H9 (cell line): ENCODE data around the gene UQCR11. TPM values are rescaled to one million over a fixed set of nuclear protein-coding genes. Genes with fewer than 3 reads are reported as not detected.

Experiments
- DNase-seq: peaks from one replicate; pipeline ENCODE4 v3.0.0-alpha.2; 2017
- H2AFZ ChIP-seq: one replicate; pipeline ENCODE4 v1.6.1; 2013; ENCODE audit warnings: mild to moderate bottlenecking, low read length, control low read depth, moderate library complexity
- H2AK5ac ChIP-seq: 2 replicates; pipeline ENCODE4 v1.6.1; 2013; ENCODE audit warnings: low read length, control low read depth, mixed read lengths; ENCODE audit not compliant: insufficient read length
- H2BK120ac ChIP-seq: one replicate; pipeline ENCODE4 v1.6.1; 2013; ENCODE audit warnings: low read depth, mild to moderate bottlenecking, low read length, control low read depth, inconsistent platforms; ENCODE audit not compliant: poor library complexity, severe bottlenecking
- H2BK12ac ChIP-seq: 2 replicates; pipeline ENCODE4 v1.6.1; 2013; ENCODE audit warnings: low read length, control low read depth, mixed read lengths, low read depth; ENCODE audit not compliant: insufficient read length
- H2BK15ac ChIP-seq: 2 replicates; pipeline ENCODE4 v1.6.1; 2013; ENCODE audit warnings: low read depth, low read length, control low read depth
- H2BK20ac ChIP-seq: one replicate; pipeline ENCODE4 v1.6.1; 2013; ENCODE audit warnings: low read depth, mild to moderate bottlenecking, low read length, control low read depth, inconsistent platforms; ENCODE audit not compliant: poor library complexity, severe bottlenecking
- H2BK5ac ChIP-seq: 2 replicates; pipeline ENCODE4 v1.6.1; 2013; ENCODE audit warnings: low read length, control low read depth, mixed read lengths; ENCODE audit not compliant: insufficient read length
- H3K14ac ChIP-seq: 2 replicates; pipeline ENCODE4 v1.6.1; 2013; ENCODE audit warnings: low read length, control low read depth; ENCODE audit not compliant: insufficient read depth
- H3K18ac ChIP-seq: 2 replicates; pipeline ENCODE4 v1.6.1; 2013; ENCODE audit warnings: low read depth, mild to moderate bottlenecking, mixed read lengths, low read length, control low read depth; ENCODE audit not compliant: insufficient read length
- H3K23ac ChIP-seq: 2 replicates; pipeline ENCODE4 v1.6.1; 2013; ENCODE audit warnings: low read length, control low read depth, mixed read lengths, low read depth; ENCODE audit not compliant: insufficient read length
- H3K23me2 ChIP-seq: 2 replicates; pipeline ENCODE4 v1.6.1; 2013; ENCODE audit warnings: low read depth, mild to moderate bottlenecking, mixed read lengths, low read length, control low read depth; ENCODE audit not compliant: insufficient read length, poor library complexity, severe bottlenecking
- H3K27ac ChIP-seq: 2 replicates; pipeline ENCODE4 v1.5.1; 2013; ENCODE audit warnings: low read length, control low read depth, mixed read lengths, low read depth; ENCODE audit not compliant: insufficient read length
- H3K27me3 ChIP-seq: 2 replicates; pipeline ENCODE4 v1.6.1; 2013; ENCODE audit warnings: low read length, control low read depth, inconsistent platforms; ENCODE audit not compliant: insufficient read depth
- H3K4ac ChIP-seq: 2 replicates; pipeline ENCODE4 v1.6.1; 2013; ENCODE audit warnings: low read depth, mild to moderate bottlenecking, control low read depth, inconsistent platforms, low read length, moderate library complexity
- H3K4me1 ChIP-seq: 2 replicates; pipeline ENCODE4 v1.6.1; 2013; ENCODE audit warnings: low read length, control low read depth, inconsistent platforms; ENCODE audit not compliant: insufficient read depth
- H3K4me2 ChIP-seq: 2 replicates; pipeline ENCODE4 v1.6.1; 2013; ENCODE audit warnings: low read length, control low read depth, mixed read lengths; ENCODE audit not compliant: insufficient read length, insufficient read depth
- H3K56ac ChIP-seq: 2 replicates; pipeline ENCODE4 v1.6.1; 2013; ENCODE audit warnings: low read depth, mild to moderate bottlenecking, mixed read lengths, low read length, control low read depth; ENCODE audit not compliant: insufficient read length
- H3K79me1 ChIP-seq: 2 replicates; pipeline ENCODE4 v1.6.1; 2013; ENCODE audit warnings: low read depth, mild to moderate bottlenecking, moderate library complexity, low read length, control low read depth, inconsistent platforms; ENCODE audit not compliant: insufficient read depth, poor library complexity, severe bottlenecking
- H3K79me2 ChIP-seq: 2 replicates; pipeline ENCODE4 v1.6.1; 2013; ENCODE audit warnings: low read length, control low read depth, inconsistent platforms; ENCODE audit not compliant: insufficient read depth
- H3K9ac ChIP-seq: 2 replicates; pipeline ENCODE4 v1.6.1; 2013; ENCODE audit warnings: low read length, control low read depth, mixed read lengths; ENCODE audit not compliant: insufficient read length; ENCODE audit errors: extremely low read depth
- H3K9me3 ChIP-seq: one replicate; pipeline ENCODE4 v1.6.1; 2013; ENCODE audit warnings: low read depth, low read length, inconsistent platforms; ENCODE audit not compliant: control insufficient read depth
- H3T11ph ChIP-seq: one replicate; pipeline ENCODE4 v1.6.1; 2013; ENCODE audit warnings: mild to moderate bottlenecking, low read length, control low read depth, inconsistent platforms
- H4K20me1 ChIP-seq: one replicate; pipeline ENCODE4 v1.6.1; 2013; ENCODE audit not compliant: control insufficient read depth, insufficient read length, insufficient read depth
- H4K5ac ChIP-seq: 2 replicates; pipeline ENCODE4 v1.6.1; 2013; ENCODE audit warnings: low read depth, mild to moderate bottlenecking, mixed read lengths, low read length, control low read depth; ENCODE audit not compliant: insufficient read length
- H4K8ac ChIP-seq: replicated peaks from 2 replicates; pipeline ENCODE4 v1.6.1; 2013; ENCODE audit warnings: low read length, control low read depth, mixed read lengths, low read depth; ENCODE audit not compliant: insufficient read length
- H4K91ac ChIP-seq: 2 replicates; pipeline ENCODE4 v1.6.1; 2013; ENCODE audit warnings: low read depth, mild to moderate bottlenecking, moderate library complexity, mixed read lengths, low read length, control low read depth; ENCODE audit not compliant: insufficient read length
- H3K27ac Mint-ChIP-seq, 3 experiments: 2 replicates in 2 of 3; 3 replicates in 1 of 3; pipeline ENCODE4 v1.8.0; 2020 to 2021; ENCODE audit warnings: mixed read lengths in 3 of 3, mild to moderate bottlenecking in 1 of 3, moderate library complexity in 1 of 3
- H3K27me3 Mint-ChIP-seq: 2 replicates; pipeline ENCODE4 v1.8.0; 2021; ENCODE audit warnings: low read depth, mild to moderate bottlenecking, moderate library complexity, mixed read lengths
- H3K36me3 Mint-ChIP-seq, 3 experiments: 2 replicates in 2 of 3; 3 replicates in 1 of 3; pipeline ENCODE4 v1.8.0; 2020 to 2021; ENCODE audit warnings: low read depth in 3 of 3, mixed read lengths in 3 of 3; ENCODE audit not compliant: insufficient read depth in 1 of 3
- H3K4me1 Mint-ChIP-seq, 2 experiments: 2 replicates each; pipeline ENCODE4 v1.8.0; 2020; ENCODE audit warnings: mixed read lengths in 2 of 2
- H3K4me3 Mint-ChIP-seq, 2 experiments: 2 replicates in 1 of 2; 3 replicates in 1 of 2; pipeline ENCODE4 v1.8.0; 2020 to 2021; ENCODE audit warnings: mild to moderate bottlenecking in 2 of 2, mixed read lengths in 2 of 2, moderate library complexity in 1 of 2
- H3K9me3 Mint-ChIP-seq, 2 experiments: 2 replicates in 1 of 2; 3 replicates in 1 of 2; pipeline ENCODE4 v1.8.0; 2020; ENCODE audit warnings: mild to moderate bottlenecking in 2 of 2, mixed read lengths in 2 of 2, moderate library complexity in 1 of 2
- WGBS: extraction: QIAGEN DNeasy Blood & Tissue Kit; methylation state at CpG from one replicate; pipeline ENCODE4 v1.1.7; 2013; ENCODE audit warnings: missing lambda C conversion rate, low lambda C conversion rate, mixed read lengths; ENCODE audit not compliant: insufficient read length; ENCODE audit errors: extremely low coverage; 5-methylcytosine and 5-hydroxymethylcytosine counted together
- total RNA-seq: library from RNA; stranded (reverse); gene quantifications from 2 replicates; pipeline ENCODE4 v1.2.1, GENCODE V29; 2021
- TF ChIP-seq, protein P1 (sequence below): fragments of 200-600 bp; sonication (generic); conservative IDR thresholded peaks from 3 replicates; pipeline ENCODE4 v1.8.0; 2021; ENCODE audit warnings: antibody characterized with exemption, mild to moderate bottlenecking

The UQCR11 gene
- total RNA-seq, 1 experiment from 2014 or later: 174 TPM

DNA sequence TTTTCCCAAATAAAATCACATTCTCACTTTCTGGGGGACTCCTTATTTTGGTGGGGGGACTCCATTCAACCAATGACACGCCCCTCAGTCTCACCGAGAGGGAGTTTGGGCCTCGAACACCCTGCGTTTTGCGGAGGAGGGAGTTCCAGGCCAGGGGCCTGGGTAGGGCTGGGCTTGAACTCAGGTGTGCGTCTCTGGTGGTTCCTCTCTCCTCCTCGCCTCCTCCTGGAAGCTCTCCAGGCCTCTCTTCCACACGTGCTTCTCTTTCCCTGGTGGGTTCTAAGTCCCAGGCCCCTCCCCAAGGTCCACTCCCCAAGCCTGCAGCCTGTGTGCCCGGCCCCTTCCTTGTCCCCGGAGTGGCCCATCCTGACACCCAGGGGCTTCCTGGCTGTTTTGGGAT lies 51.8 kb downstream of the UQCR11 start:
- Histone ChIP-seq H2BK5ac (no peak overlapping the region), H3K27me3 (no peaks in the 10 kb centered on the region), H2BK120ac (no peak overlapping the region), H3K14ac (no peak overlapping the region), H3K23ac (no peak overlapping the region), H2AFZ (no peak overlapping the region), H3K79me1 (no peaks in the 10 kb centered on the region), H4K91ac (no peak overlapping the region), H3K4me2 (no peak overlapping the region), H3K18ac (no peak overlapping the region), H4K8ac (no peak overlapping the region), H3K9me3 (no peaks in the 10 kb centered on the region), H4K5ac (no peak overlapping the region), H3K79me2 (no peaks in the 10 kb centered on the region; the same call in 1 of the 2 replicates), H4K20me1 (no peaks in the 10 kb centered on the region), H3T11ph (no peak overlapping the region), H3K9ac (no peak overlapping the region), H3K4me1 (no peaks in the 10 kb centered on the region), H2AK5ac (no peak overlapping the region), H2BK15ac (no peak overlapping the region), H3K27ac (no peak overlapping the region), H2BK20ac (no peak overlapping the region), H2BK12ac (no peak overlapping the region), H3K4ac (no peak overlapping the region), H3K23me2 (no peaks in the 10 kb centered on the region), H3K56ac (no peak overlapping the region)
- Mint-ChIP-seq H3K4me3 (no peak overlapping the region), H3K36me3 (peaks cover 0 to 14% (median 11%) of the 10 kb centered on the region in 3 experiments; a peak in 5 of 7 replicates), H3K9me3 (no peaks in the 10 kb centered on the region), H3K4me1 (no peaks in the 10 kb centered on the region), H3K27ac (no peak overlapping the region), H3K27me3 (peaks cover 1% of the 10 kb centered on the region; the same call in 1 of the 2 replicates)
- DNase-seq: no peak
- no CpG with 5 or more reads among the region's 10 CpGs for WGBS
- TF ChIP-seq, protein P1, sequence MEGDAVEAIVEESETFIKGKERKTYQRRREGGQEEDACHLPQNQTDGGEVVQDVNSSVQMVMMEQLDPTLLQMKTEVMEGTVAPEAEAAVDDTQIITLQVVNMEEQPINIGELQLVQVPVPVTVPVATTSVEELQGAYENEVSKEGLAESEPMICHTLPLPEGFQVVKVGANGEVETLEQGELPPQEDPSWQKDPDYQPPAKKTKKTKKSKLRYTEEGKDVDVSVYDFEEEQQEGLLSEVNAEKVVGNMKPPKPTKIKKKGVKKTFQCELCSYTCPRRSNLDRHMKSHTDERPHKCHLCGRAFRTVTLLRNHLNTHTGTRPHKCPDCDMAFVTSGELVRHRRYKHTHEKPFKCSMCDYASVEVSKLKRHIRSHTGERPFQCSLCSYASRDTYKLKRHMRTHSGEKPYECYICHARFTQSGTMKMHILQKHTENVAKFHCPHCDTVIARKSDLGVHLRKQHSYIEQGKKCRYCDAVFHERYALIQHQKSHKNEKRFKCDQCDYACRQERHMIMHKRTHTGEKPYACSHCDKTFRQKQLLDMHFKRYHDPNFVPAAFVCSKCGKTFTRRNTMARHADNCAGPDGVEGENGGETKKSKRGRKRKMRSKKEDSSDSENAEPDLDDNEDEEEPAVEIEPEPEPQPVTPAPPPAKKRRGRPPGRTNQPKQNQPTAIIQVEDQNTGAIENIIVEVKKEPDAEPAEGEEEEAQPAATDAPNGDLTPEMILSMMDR: no peak
